H9 (cell line): ENCODE results near the gene CFAP97D1. TPM values are rescaled to one million over a fixed set of nuclear protein-coding genes. Genes with fewer than 3 reads are reported as not detected.

ENCODE experiments used
- DNase-seq: peaks from one replicate; pipeline ENCODE4 v3.0.0-alpha.2; 2017
- H2AFZ ChIP-seq: one replicate; pipeline ENCODE4 v1.6.1; 2013; ENCODE audit warnings: mild to moderate bottlenecking, low read length, control low read depth, moderate library complexity
- H2AK5ac ChIP-seq: 2 replicates; pipeline ENCODE4 v1.6.1; 2013; ENCODE audit warnings: low read length, control low read depth, mixed read lengths; ENCODE audit not compliant: insufficient read length
- H2BK120ac ChIP-seq: one replicate; pipeline ENCODE4 v1.6.1; 2013; ENCODE audit warnings: low read depth, mild to moderate bottlenecking, low read length, control low read depth, inconsistent platforms; ENCODE audit not compliant: poor library complexity, severe bottlenecking
- H2BK12ac ChIP-seq: 2 replicates; pipeline ENCODE4 v1.6.1; 2013; ENCODE audit warnings: low read length, control low read depth, mixed read lengths, low read depth; ENCODE audit not compliant: insufficient read length
- H2BK15ac ChIP-seq: 2 replicates; pipeline ENCODE4 v1.6.1; 2013; ENCODE audit warnings: low read depth, low read length, control low read depth
- H2BK20ac ChIP-seq: one replicate; pipeline ENCODE4 v1.6.1; 2013; ENCODE audit warnings: low read depth, mild to moderate bottlenecking, low read length, control low read depth, inconsistent platforms; ENCODE audit not compliant: poor library complexity, severe bottlenecking
- H2BK5ac ChIP-seq: 2 replicates; pipeline ENCODE4 v1.6.1; 2013; ENCODE audit warnings: low read length, control low read depth, mixed read lengths; ENCODE audit not compliant: insufficient read length
- H3K14ac ChIP-seq: 2 replicates; pipeline ENCODE4 v1.6.1; 2013; ENCODE audit warnings: low read length, control low read depth; ENCODE audit not compliant: insufficient read depth
- H3K18ac ChIP-seq: 2 replicates; pipeline ENCODE4 v1.6.1; 2013; ENCODE audit warnings: low read depth, mild to moderate bottlenecking, mixed read lengths, low read length, control low read depth; ENCODE audit not compliant: insufficient read length
- H3K23ac ChIP-seq: 2 replicates; pipeline ENCODE4 v1.6.1; 2013; ENCODE audit warnings: low read length, control low read depth, mixed read lengths, low read depth; ENCODE audit not compliant: insufficient read length
- H3K23me2 ChIP-seq: 2 replicates; pipeline ENCODE4 v1.6.1; 2013; ENCODE audit warnings: low read depth, mild to moderate bottlenecking, mixed read lengths, low read length, control low read depth; ENCODE audit not compliant: insufficient read length, poor library complexity, severe bottlenecking
- H3K27ac ChIP-seq: 2 replicates; pipeline ENCODE4 v1.5.1; 2013; ENCODE audit warnings: low read length, control low read depth, mixed read lengths, low read depth; ENCODE audit not compliant: insufficient read length
- H3K27me3 ChIP-seq: 2 replicates; pipeline ENCODE4 v1.6.1; 2013; ENCODE audit warnings: low read length, control low read depth, inconsistent platforms; ENCODE audit not compliant: insufficient read depth
- H3K4ac ChIP-seq: 2 replicates; pipeline ENCODE4 v1.6.1; 2013; ENCODE audit warnings: low read depth, mild to moderate bottlenecking, control low read depth, inconsistent platforms, low read length, moderate library complexity
- H3K4me1 ChIP-seq: 2 replicates; pipeline ENCODE4 v1.6.1; 2013; ENCODE audit warnings: low read length, control low read depth, inconsistent platforms; ENCODE audit not compliant: insufficient read depth
- H3K4me2 ChIP-seq: 2 replicates; pipeline ENCODE4 v1.6.1; 2013; ENCODE audit warnings: low read length, control low read depth, mixed read lengths; ENCODE audit not compliant: insufficient read length, insufficient read depth
- H3K56ac ChIP-seq: 2 replicates; pipeline ENCODE4 v1.6.1; 2013; ENCODE audit warnings: low read depth, mild to moderate bottlenecking, mixed read lengths, low read length, control low read depth; ENCODE audit not compliant: insufficient read length
- H3K79me1 ChIP-seq: 2 replicates; pipeline ENCODE4 v1.6.1; 2013; ENCODE audit warnings: low read depth, mild to moderate bottlenecking, moderate library complexity, low read length, control low read depth, inconsistent platforms; ENCODE audit not compliant: insufficient read depth, poor library complexity, severe bottlenecking
- H3K79me2 ChIP-seq: 2 replicates; pipeline ENCODE4 v1.6.1; 2013; ENCODE audit warnings: low read length, control low read depth, inconsistent platforms; ENCODE audit not compliant: insufficient read depth
- H3K9ac ChIP-seq: 2 replicates; pipeline ENCODE4 v1.6.1; 2013; ENCODE audit warnings: low read length, control low read depth, mixed read lengths; ENCODE audit not compliant: insufficient read length; ENCODE audit errors: extremely low read depth
- H3K9me3 ChIP-seq: one replicate; pipeline ENCODE4 v1.6.1; 2013; ENCODE audit warnings: low read depth, low read length, inconsistent platforms; ENCODE audit not compliant: control insufficient read depth
- H3T11ph ChIP-seq: one replicate; pipeline ENCODE4 v1.6.1; 2013; ENCODE audit warnings: mild to moderate bottlenecking, low read length, control low read depth, inconsistent platforms
- H4K20me1 ChIP-seq: one replicate; pipeline ENCODE4 v1.6.1; 2013; ENCODE audit not compliant: control insufficient read depth, insufficient read length, insufficient read depth
- H4K5ac ChIP-seq: 2 replicates; pipeline ENCODE4 v1.6.1; 2013; ENCODE audit warnings: low read depth, mild to moderate bottlenecking, mixed read lengths, low read length, control low read depth; ENCODE audit not compliant: insufficient read length
- H4K8ac ChIP-seq: replicated peaks from 2 replicates; pipeline ENCODE4 v1.6.1; 2013; ENCODE audit warnings: low read length, control low read depth, mixed read lengths, low read depth; ENCODE audit not compliant: insufficient read length
- H4K91ac ChIP-seq: 2 replicates; pipeline ENCODE4 v1.6.1; 2013; ENCODE audit warnings: low read depth, mild to moderate bottlenecking, moderate library complexity, mixed read lengths, low read length, control low read depth; ENCODE audit not compliant: insufficient read length
- H3K27ac Mint-ChIP-seq, 3 experiments: 2 replicates in 2 of 3; 3 replicates in 1 of 3; pipeline ENCODE4 v1.8.0; 2020 to 2021; ENCODE audit warnings: mixed read lengths in 3 of 3, mild to moderate bottlenecking in 1 of 3, moderate library complexity in 1 of 3
- H3K27me3 Mint-ChIP-seq: 2 replicates; pipeline ENCODE4 v1.8.0; 2021; ENCODE audit warnings: low read depth, mild to moderate bottlenecking, moderate library complexity, mixed read lengths
- H3K36me3 Mint-ChIP-seq, 3 experiments: 2 replicates in 2 of 3; 3 replicates in 1 of 3; pipeline ENCODE4 v1.8.0; 2020 to 2021; ENCODE audit warnings: low read depth in 3 of 3, mixed read lengths in 3 of 3; ENCODE audit not compliant: insufficient read depth in 1 of 3
- H3K4me1 Mint-ChIP-seq, 2 experiments: 2 replicates each; pipeline ENCODE4 v1.8.0; 2020; ENCODE audit warnings: mixed read lengths in 2 of 2
- H3K4me3 Mint-ChIP-seq, 2 experiments: 2 replicates in 1 of 2; 3 replicates in 1 of 2; pipeline ENCODE4 v1.8.0; 2020 to 2021; ENCODE audit warnings: mild to moderate bottlenecking in 2 of 2, mixed read lengths in 2 of 2, moderate library complexity in 1 of 2
- H3K9me3 Mint-ChIP-seq, 2 experiments: 2 replicates in 1 of 2; 3 replicates in 1 of 2; pipeline ENCODE4 v1.8.0; 2020; ENCODE audit warnings: mild to moderate bottlenecking in 2 of 2, mixed read lengths in 2 of 2, moderate library complexity in 1 of 2
- WGBS: extraction: QIAGEN DNeasy Blood & Tissue Kit; methylation state at CpG from one replicate; pipeline ENCODE4 v1.1.7; 2013; ENCODE audit warnings: missing lambda C conversion rate, low lambda C conversion rate, mixed read lengths; ENCODE audit not compliant: insufficient read length; ENCODE audit errors: extremely low coverage; 5-methylcytosine and 5-hydroxymethylcytosine counted together
- total RNA-seq: library from RNA; stranded (reverse); gene quantifications from 2 replicates; pipeline ENCODE4 v1.2.1, GENCODE V29; 2021
- TF ChIP-seq, protein P1 (sequence below): fragments of 200-600 bp; sonication (generic); conservative IDR thresholded peaks from 3 replicates; pipeline ENCODE4 v1.8.0; 2021; ENCODE audit warnings: antibody characterized with exemption, mild to moderate bottlenecking

The CFAP97D1 gene
- total RNA-seq, 1 experiment from 2014 or later, result not detected

DNA sequence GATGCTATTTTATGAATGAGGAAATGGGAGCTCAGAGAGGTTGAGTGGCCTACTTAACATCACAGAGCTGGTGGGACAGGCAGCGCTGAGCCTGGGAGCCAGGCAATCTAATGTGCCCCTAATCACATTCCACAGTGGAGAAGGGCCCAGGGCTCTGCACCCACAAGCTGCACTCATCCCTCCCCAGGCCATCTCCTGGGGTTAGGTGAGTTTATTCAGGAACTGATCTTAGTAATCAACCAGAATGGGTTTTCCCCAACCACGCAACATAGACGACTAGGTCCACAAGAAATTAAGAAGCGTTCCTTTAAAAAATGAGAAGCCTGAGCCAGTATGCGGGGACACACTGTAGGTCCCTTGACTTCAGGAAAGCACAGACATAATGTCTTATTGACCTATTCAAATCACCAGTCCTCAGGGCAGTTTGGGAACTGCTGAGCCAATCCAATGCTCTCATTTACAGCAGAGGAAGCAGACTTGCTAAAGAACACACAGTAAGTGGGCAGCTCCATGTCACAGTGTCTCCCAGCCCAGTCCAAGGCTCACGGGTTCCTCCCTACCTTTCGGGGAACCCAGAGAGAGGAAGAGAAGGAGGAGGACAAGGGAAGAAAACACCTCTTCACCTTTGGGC, 50.4 kb downstream of the CFAP97D1 start:
- Histone ChIP-seq H3K79me1 (no peaks in the 10 kb centered on the region), H3T11ph (no peak overlapping the region), H4K5ac (no peak overlapping the region), H2BK5ac (no peak overlapping the region), H4K91ac (no peak overlapping the region), H3K4me2 (no peak overlapping the region), H3K9ac (no peak overlapping the region), H2BK12ac (no peak overlapping the region), H3K14ac (no peak overlapping the region; the same call in 1 of the 2 replicates), H3K27me3 (peaks cover 6% of the 10 kb centered on the region; the same call in 1 of the 2 replicates), H2BK120ac (no peak overlapping the region), H4K20me1 (no peaks in the 10 kb centered on the region), H3K18ac (no peak overlapping the region), H3K79me2 (no peaks in the 10 kb centered on the region), H3K27ac (no peak overlapping the region), H2AFZ (no peak overlapping the region), H2BK15ac (no peak overlapping the region), H3K9me3 (no peaks in the 10 kb centered on the region), H2BK20ac (no peak overlapping the region), H3K23ac (no peak overlapping the region), H2AK5ac (no peak overlapping the region), H3K4ac (no peak overlapping the region), H3K56ac (no peak overlapping the region), H3K4me1 (no peaks in the 10 kb centered on the region), H4K8ac (no peak overlapping the region), H3K23me2 (peaks cover 4% of the 10 kb centered on the region)
- DNase-seq, result no peak
- peaks cover 11 to 14% of the 10 kb centered on the region in 2 experiments for H3K9me3 Mint-ChIP-seq
- H3K4me3 Mint-ChIP-seq, result peak overlapping the region in 1 of 2 experiments; percentile 68; a peak in 1 of 5 replicates
- H3K27me3 Mint-ChIP-seq, result peaks cover 39% of the 10 kb centered on the region
- no CpG with 5 or more reads among the region's 7 CpGs for WGBS
- peaks cover 8 to 30% (median 12%) of the 10 kb centered on the region in 3 experiments for H3K36me3 Mint-ChIP-seq
- H3K4me1 Mint-ChIP-seq, result peaks cover 16 to 23% of the 10 kb centered on the region in 2 experiments
- H3K27ac Mint-ChIP-seq, result no peak overlapping the region; a peak in 1 of 7 replicates
- TF ChIP-seq, protein P1, sequence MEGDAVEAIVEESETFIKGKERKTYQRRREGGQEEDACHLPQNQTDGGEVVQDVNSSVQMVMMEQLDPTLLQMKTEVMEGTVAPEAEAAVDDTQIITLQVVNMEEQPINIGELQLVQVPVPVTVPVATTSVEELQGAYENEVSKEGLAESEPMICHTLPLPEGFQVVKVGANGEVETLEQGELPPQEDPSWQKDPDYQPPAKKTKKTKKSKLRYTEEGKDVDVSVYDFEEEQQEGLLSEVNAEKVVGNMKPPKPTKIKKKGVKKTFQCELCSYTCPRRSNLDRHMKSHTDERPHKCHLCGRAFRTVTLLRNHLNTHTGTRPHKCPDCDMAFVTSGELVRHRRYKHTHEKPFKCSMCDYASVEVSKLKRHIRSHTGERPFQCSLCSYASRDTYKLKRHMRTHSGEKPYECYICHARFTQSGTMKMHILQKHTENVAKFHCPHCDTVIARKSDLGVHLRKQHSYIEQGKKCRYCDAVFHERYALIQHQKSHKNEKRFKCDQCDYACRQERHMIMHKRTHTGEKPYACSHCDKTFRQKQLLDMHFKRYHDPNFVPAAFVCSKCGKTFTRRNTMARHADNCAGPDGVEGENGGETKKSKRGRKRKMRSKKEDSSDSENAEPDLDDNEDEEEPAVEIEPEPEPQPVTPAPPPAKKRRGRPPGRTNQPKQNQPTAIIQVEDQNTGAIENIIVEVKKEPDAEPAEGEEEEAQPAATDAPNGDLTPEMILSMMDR, result no peak
